K562 (cell line): ENCODE measurements around the gene ME3. TPM values are rescaled to one million over a fixed set of nuclear protein-coding genes. Genes with fewer than 3 reads are reported as not detected.

Experiments used
- ATAC-seq: fragments of 200-7000 bp; cut with Tn5 transposase; 3 replicates; pipeline ENCODE4 v1.9.1; 2020; ENCODE audit warnings: moderate library complexity
- BruUV-seq: library from RNA; stranded (reverse); fragments of 400-500 nt; replicated peaks from 2 replicates; lab custom pipeline; 2021; lab: Mats Ljungman, UMichigan
- CTCF ChIA-PET: fragments of 300-600 bp; formaldehyde crosslinking; extraction: SDS; loops from one replicate; lab custom pipeline; 2021; ENCODE audit warnings: low intra/inter-chr PET ratio; lab: Yijun Ruan, JAX
- POLR2A ChIA-PET: fragments of 300-600, 350-650 bp; sonication (Branson Sonifier 250); formaldehyde crosslinking; extraction: SDS; loops from one replicate; lab custom pipeline; 2021; ENCODE audit warnings: antibody characterized with exemption, inconsistent platforms; lab: Yijun Ruan, JAX
- DNase-seq, 4 experiments: peaks; one replicate each; pipeline versions ENCODE4 v3.0.0 to v3.0.0-alpha.2; 2011 to 2018; ENCODE audit warnings: low spot score in 3 of 4, mixed read lengths in 3 of 4; ENCODE audit errors: extremely low read depth in 1 of 4
- FAIRE-seq: peaks from 2 replicates; lab custom pipeline; 2011; peaks lifted over from hg19 to GRCh38; lab: Jason Lieb, UNC
- H2AFZ ChIP-seq: 2 replicates; pipeline ENCODE4 v1.6.0; 2011; ENCODE audit warnings: low read depth, low read length, control low read depth, inconsistent platforms
- H3K27ac ChIP-seq: fragments of 200-600 bp; 3 replicates; pipeline ENCODE4 v1.8.0; 2011; ENCODE audit warnings: low read depth, mild to moderate bottlenecking, control low read depth, inconsistent platforms, low read length, moderate library complexity, mixed read lengths; ENCODE audit errors: extremely low read depth
- H3K27me3 ChIP-seq, 2 experiments: fragments of 300-600 bp in 1 of 2; 2 replicates in 1 of 2; 3 replicates in 1 of 2; pipeline versions ENCODE4 v1.6.0 to v1.8.0; 2011; ENCODE audit warnings: inconsistent platforms in 2 of 2, low read length in 2 of 2, mild to moderate bottlenecking in 1 of 2, mixed read lengths in 1 of 2, moderate library complexity in 1 of 2; ENCODE audit not compliant: control insufficient read depth in 2 of 2, insufficient read depth in 2 of 2
- H3K36me3 ChIP-seq: fragments of 300-600 bp; 3 replicates; pipeline ENCODE4 v1.8.0; 2011; ENCODE audit warnings: mild to moderate bottlenecking, low read length, inconsistent platforms; ENCODE audit not compliant: control insufficient read depth, insufficient read depth
- H3K4me1 ChIP-seq, 2 experiments: fragments of 200-600 bp in 1 of 2; replicated peaks in 1 of 2; 2 replicates in 1 of 2; 3 replicates in 1 of 2; pipeline versions ENCODE4 v1.5.1 to v1.8.0; 2011; ENCODE audit warnings: inconsistent platforms in 2 of 2, low read length in 2 of 2, mild to moderate bottlenecking in 1 of 2, mixed read lengths in 1 of 2, moderate library complexity in 1 of 2; ENCODE audit not compliant: control insufficient read depth in 2 of 2, insufficient read depth in 2 of 2
- H3K4me2 ChIP-seq: 2 replicates; pipeline ENCODE4 v1.6.1; 2011; ENCODE audit warnings: low read length, control low read depth, inconsistent platforms, mixed read lengths; ENCODE audit not compliant: insufficient read depth
- H3K4me3 ChIP-seq: fragments of 200-600 bp; sonication (generic), shearing (Covaris generic); 2 replicates; pipeline ENCODE4 v1.5.1; 2016; ENCODE audit warnings: control low read depth, inconsistent platforms
- H3K79me2 ChIP-seq: fragments of 200-600 bp; 3 replicates; pipeline ENCODE4 v1.8.0; 2011; ENCODE audit warnings: low read length, inconsistent platforms; ENCODE audit not compliant: control insufficient read depth, insufficient read depth
- H3K9ac ChIP-seq, 2 experiments: 2 replicates each; pipeline versions ENCODE4 v1.6.0 to v1.6.1; 2011; ENCODE audit warnings: low read depth in 2 of 2, low read length in 2 of 2, control low read depth in 1 of 2, inconsistent platforms in 1 of 2, mild to moderate bottlenecking in 1 of 2, mixed read lengths in 1 of 2; ENCODE audit not compliant: insufficient read depth in 1 of 2
- H3K9me1 ChIP-seq: one replicate; pipeline ENCODE4 v1.6.0; 2011; ENCODE audit warnings: inconsistent platforms, mild to moderate bottlenecking, low read length, moderate library complexity; ENCODE audit not compliant: control insufficient read depth, insufficient read depth
- H3K9me3 ChIP-seq: replicated peaks from 2 replicates; pipeline ENCODE4 v1.5.1; 2011; ENCODE audit warnings: low read depth, low read length, inconsistent platforms; ENCODE audit not compliant: control insufficient read depth, insufficient read depth
- H4K20me1 ChIP-seq: replicated peaks from 2 replicates; pipeline ENCODE4 v1.6.1; 2011; ENCODE audit warnings: low read length, inconsistent platforms, mixed read lengths; ENCODE audit not compliant: control insufficient read depth, insufficient read depth
- ATF2 ChIP-seq: sonication (generic); formaldehyde crosslinking; IDR thresholded peaks from 2 replicates; pipeline ENCODE4 v1.8.1; 2022; ENCODE audit warnings: missing genetic modification reagents
- ESRRA ChIP-seq: fragments of 450-650 bp; IDR thresholded peaks from 2 replicates; pipeline ENCODE4 v1.6.1; 2014; ENCODE audit warnings: low read depth, mild to moderate bottlenecking, moderate library complexity, borderline replicate concordance
- GATAD2B ChIP-seq: fragments of 450-650 bp; IDR thresholded peaks from 2 replicates; pipeline ENCODE4 v1.6.1; 2017; ENCODE audit warnings: mild to moderate bottlenecking, borderline replicate concordance
- IRF2 ChIP-seq: sonication (generic); formaldehyde crosslinking; IDR thresholded peaks from 2 replicates; pipeline ENCODE4 v1.8.1; 2022; ENCODE audit warnings: mild to moderate bottlenecking, missing genetic modification reagents
- SMARCE1 ChIP-seq: fragments of 450-650 bp; IDR thresholded peaks from 2 replicates; pipeline ENCODE4 v1.7.1; 2016; ENCODE audit warnings: mild to moderate bottlenecking
- SP2 ChIP-seq: IDR thresholded peaks from 2 replicates; pipeline ENCODE4 v1.6.1; 2011; ENCODE audit warnings: mild to moderate bottlenecking, low read depth, low read length, moderate library complexity; ENCODE audit not compliant: poor library complexity, severe bottlenecking; ENCODE audit errors: extremely low read depth
- SREBF2 ChIP-seq: sonication (generic); formaldehyde crosslinking; IDR thresholded peaks from 2 replicates; pipeline ENCODE4 v1.4.0; 2020; ENCODE audit warnings: mild to moderate bottlenecking, missing genetic modification reagents
- ZMIZ1 ChIP-seq, 2 experiments: fragments of 150-350 bp in 1 of 2; IDR thresholded peaks; 2 replicates each; pipeline ENCODE4 v1.6.1; 2012 to 2016; ENCODE audit warnings: low read depth in 2 of 2, low read length in 2 of 2, mild to moderate bottlenecking in 1 of 2, moderate library complexity in 1 of 2
- ZNF764 ChIP-seq: fragments of 250-450 bp; sonication (Bioruptor Pico); IDR thresholded peaks from 2 replicates; pipeline ENCODE4 v1.4.0; 2020; ENCODE audit warnings: low read depth, mild to moderate bottlenecking, moderate library complexity
- WGBS: fragments of 100-300 bp; shearing (Covaris generic); methylation state at CpG from one replicate; pipeline ENCODE4 v1.1.6; 2016; ENCODE audit warnings: low coverage, mixed read lengths; ENCODE audit not compliant: insufficient coverage; ENCODE audit errors: missing lambda C conversion rate; 5-methylcytosine and 5-hydroxymethylcytosine counted together
- in situ Hi-C: fragments of 300-500 bp; cut with MboI; formaldehyde crosslinking; loops from 4 replicates; pipeline ENCODE4 v1.15.0; 2018; ENCODE audit warnings: inconsistent platforms, mixed read lengths
- intact Hi-C: fragments of 100-400 bp; cut with micrococcal nuclease; formaldehyde crosslinking; loops from 2 replicates; pipeline ENCODE4 v1.14.2; 2022
- polyA plus RNA-seq, 8 experiments: library from polyadenylated mRNA; depleted of rRNA in 4 of 8; stranded (reverse) in 5 of 8; unstranded in 3 of 8; fragments of >200 nt; fragmentation: Nextera tagmentation in 2 of 8; fragmentation: Illumina TruSeq in 1 of 8; extraction: Ambion mirVana in 2 of 8; extraction: Trizol in 1 of 8; gene quantifications; 2 replicates each; pipeline versions ENCODE4 v1.2.1 to v1.2.3, GENCODE V29; 2011 to 2014; ENCODE audit warnings: inconsistent platforms in 1 of 8, missing spikeins in 1 of 8
- total RNA-seq, 7 experiments: library from RNA; depleted of rRNA in 6 of 7; stranded (reverse); fragments of >200 nt in 6 of 7; fragmentation: Illumina TruSeq in 2 of 7; extraction: Trizol in 2 of 7; gene quantifications; 2 replicates each; pipeline versions ENCODE4 v1.2.1 to v1.2.3, GENCODE V29; 2011 to 2021; ENCODE audit warnings: low replicate concordance in 1 of 7

ME3 gene
- total and polyA plus RNA-seq, 9 of the 15 experiments (the other 6 are each of a cell fraction or from before 2014, with no cell fraction given), result not detected

GRCh38 chr11:86565801-86566312 lies 106.6 kb downstream of the ME3 start:
- ATAC-seq (no peak), DNase-seq (no peak), FAIRE-seq (no peak)
- peak overlapping the region in 1 of 2 experiments; percentile 40; a peak in 1 of 4 replicates for H3K9ac ChIP-seq
- ChIA-PET POLR2A (no interaction called here), CTCF (no interaction called here)
- no peak overlapping the region for H3K27ac ChIP-seq
- H3K79me2 ChIP-seq, result no peaks in the 10 kb centered on the region
- H3K4me1 ChIP-seq, result no peaks in the 10 kb centered on the region
- no TSS peak for BruUV-seq
- peaks cover 8 to 31% of the 10 kb centered on the region in 2 experiments; a peak in 2 of 5 replicates for H3K27me3 ChIP-seq
- no peak overlapping the region for H3K4me3 ChIP-seq
- H4K20me1 ChIP-seq, result no peaks in the 10 kb centered on the region
- H2AFZ ChIP-seq, result no peak overlapping the region
- no peak overlapping the region for H3K4me2 ChIP-seq
- WGBS, result 0% methylated on average over 2 of the region's 2 CpGs
- no peaks in the 10 kb centered on the region for H3K9me1 ChIP-seq
- intact Hi-C loops, result no loop called here
- in situ Hi-C loops, result no loop called here
- H3K9me3 ChIP-seq, result no peaks in the 10 kb centered on the region
- no peaks in the 10 kb centered on the region for H3K36me3 ChIP-seq
- TF ChIP-seq IRF2 (CRISPR knock-in tag) (no peak), SREBF2 (CRISPR knock-in tag) (no peak), SP2 (no peak), ESRRA (no peak), ZMIZ1 (IDR thresholded peaks at IDR 0.05; ENCODE audit: low read depth in 2 of 2, low read length in 2 of 2) (no peak), GATAD2B (no peak), ATF2 (CRISPR knock-in tag) (no peak), SMARCE1 (no peak), ZNF764 (CRISPR knock-in tag) (no peak)
